Measurements from ENCODE around the gene C2orf49.

DNA sequence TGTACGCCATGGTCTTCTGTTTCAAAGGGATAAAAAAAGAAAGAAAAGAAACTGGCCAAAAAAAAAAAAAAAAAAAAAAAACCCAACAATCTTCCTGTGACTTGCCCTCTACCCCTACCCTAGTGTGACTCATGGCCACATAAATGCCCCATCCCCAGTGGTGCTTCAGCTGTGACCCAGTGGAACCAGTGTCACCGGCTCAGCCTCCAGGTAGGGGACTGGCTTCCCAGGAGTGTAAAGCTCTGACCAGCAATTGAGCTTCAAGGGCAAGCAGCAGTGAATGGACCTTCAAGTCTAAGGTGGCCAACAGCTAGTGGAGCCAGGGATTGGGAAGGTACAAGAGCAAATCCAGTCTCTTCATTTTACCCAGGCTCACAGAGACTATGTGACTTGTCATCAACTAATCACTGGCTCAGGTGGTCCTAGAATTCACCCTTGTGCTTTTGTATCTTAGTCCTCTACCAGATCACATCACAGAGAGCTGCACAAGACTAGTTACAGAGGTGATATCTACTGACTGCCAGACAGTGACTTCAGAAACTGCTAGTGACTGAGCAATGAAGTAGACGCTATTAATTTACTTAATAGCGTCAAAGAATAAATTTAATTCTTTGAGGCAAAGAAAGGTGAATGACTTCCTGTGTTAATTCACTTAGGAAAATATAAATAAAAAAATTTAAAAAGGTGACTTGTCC, 6.5 kb upstream of the C2orf49 start:
- TF ChIP-seq, protein P1, sequence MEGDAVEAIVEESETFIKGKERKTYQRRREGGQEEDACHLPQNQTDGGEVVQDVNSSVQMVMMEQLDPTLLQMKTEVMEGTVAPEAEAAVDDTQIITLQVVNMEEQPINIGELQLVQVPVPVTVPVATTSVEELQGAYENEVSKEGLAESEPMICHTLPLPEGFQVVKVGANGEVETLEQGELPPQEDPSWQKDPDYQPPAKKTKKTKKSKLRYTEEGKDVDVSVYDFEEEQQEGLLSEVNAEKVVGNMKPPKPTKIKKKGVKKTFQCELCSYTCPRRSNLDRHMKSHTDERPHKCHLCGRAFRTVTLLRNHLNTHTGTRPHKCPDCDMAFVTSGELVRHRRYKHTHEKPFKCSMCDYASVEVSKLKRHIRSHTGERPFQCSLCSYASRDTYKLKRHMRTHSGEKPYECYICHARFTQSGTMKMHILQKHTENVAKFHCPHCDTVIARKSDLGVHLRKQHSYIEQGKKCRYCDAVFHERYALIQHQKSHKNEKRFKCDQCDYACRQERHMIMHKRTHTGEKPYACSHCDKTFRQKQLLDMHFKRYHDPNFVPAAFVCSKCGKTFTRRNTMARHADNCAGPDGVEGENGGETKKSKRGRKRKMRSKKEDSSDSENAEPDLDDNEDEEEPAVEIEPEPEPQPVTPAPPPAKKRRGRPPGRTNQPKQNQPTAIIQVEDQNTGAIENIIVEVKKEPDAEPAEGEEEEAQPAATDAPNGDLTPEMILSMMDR (IDR thresholded peaks at IDR 0.05) = no peak
- TF ChIP-seq POLR2A (IDR thresholded peaks at IDR 0.05) = no peak
